K562 (cell line): ENCODE measurements around the gene MRPL38. TPM values are rescaled to one million over a fixed set of nuclear protein-coding genes. Genes with fewer than 3 reads are reported as not detected.

Source experiments
- CREM ChIP-seq: IDR thresholded peaks from 2 replicates; pipeline ENCODE4 v1.6.1; 2014; ENCODE audit warnings: antibody characterized with exemption, low read depth
- CUX1 ChIP-seq: fragments of 200-800 bp; sonication (Bioruptor generic); IDR thresholded peaks from 2 replicates; pipeline ENCODE4 v1.6.1; 2016; ENCODE audit warnings: missing genetic modification characterization, missing compliant biosample characterization
- DDX20 ChIP-seq: fragments of 450-650 bp; IDR thresholded peaks from 2 replicates; pipeline ENCODE4 v1.6.1; 2016; ENCODE audit warnings: missing genetic modification characterization, low read depth, mild to moderate bottlenecking, missing compliant biosample characterization, moderate library complexity
- DIDO1 ChIP-seq: fragments of 450-650 bp; IDR thresholded peaks from 2 replicates; pipeline ENCODE4 v1.6.1; 2016; ENCODE audit warnings: low read depth, missing biosample characterization, missing genetic modification characterization
- RBFOX2 ChIP-seq: fragments of 200-400 bp; formaldehyde crosslinking; IDR thresholded peaks from 2 replicates; pipeline ENCODE4 v1.6.1; 2017; ENCODE audit warnings: low read depth, mild to moderate bottlenecking, low read length, moderate library complexity
- RBM34 ChIP-seq: fragments of 200-400 bp; formaldehyde crosslinking; IDR thresholded peaks from 2 replicates; pipeline ENCODE4 v1.6.1; 2018; ENCODE audit warnings: low read length, borderline replicate concordance; ENCODE audit not compliant: insufficient read depth
- TEAD2 ChIP-seq: fragments of 450-650 bp; IDR thresholded peaks from 2 replicates; pipeline ENCODE4 v1.6.1; 2016; ENCODE audit warnings: missing genetic modification characterization, control low read depth, missing compliant biosample characterization
- TFAP4 ChIP-seq: sonication (generic); formaldehyde crosslinking; IDR thresholded peaks from 2 replicates; pipeline ENCODE4 v1.8.0; 2022; ENCODE audit warnings: missing genetic modification reagents, mild to moderate bottlenecking, moderate library complexity, borderline replicate concordance
- ZBTB17 ChIP-seq: fragments of 450-650 bp; formaldehyde crosslinking; IDR thresholded peaks from 2 replicates; pipeline ENCODE4 v1.4.0; 2020; ENCODE audit warnings: mild to moderate bottlenecking
- ZNF175 ChIP-seq: fragments of 200-800 bp; sonication (Bioruptor generic); IDR thresholded peaks from 2 replicates; pipeline ENCODE4 v1.6.1; 2016; ENCODE audit warnings: low read depth, mild to moderate bottlenecking, missing genetic modification characterization, missing compliant biosample characterization
- polyA plus RNA-seq, 8 experiments: library from polyadenylated mRNA; depleted of rRNA in 4 of 8; stranded (reverse) in 5 of 8; unstranded in 3 of 8; fragments of >200 nt; fragmentation: Nextera tagmentation in 2 of 8; fragmentation: Illumina TruSeq in 1 of 8; extraction: Ambion mirVana in 2 of 8; extraction: Trizol in 1 of 8; gene quantifications; 2 replicates each; pipeline versions ENCODE4 v1.2.1 to v1.2.3, GENCODE V29; 2011 to 2014; ENCODE audit warnings: inconsistent platforms in 1 of 8, missing spikeins in 1 of 8
- total RNA-seq, 7 experiments: library from RNA; depleted of rRNA in 6 of 7; stranded (reverse); fragments of >200 nt in 6 of 7; fragmentation: Illumina TruSeq in 2 of 7; extraction: Trizol in 2 of 7; gene quantifications; 2 replicates each; pipeline versions ENCODE4 v1.2.1 to v1.2.3, GENCODE V29; 2011 to 2021; ENCODE audit warnings: low replicate concordance in 1 of 7
- TF ChIP-seq, protein P1 (sequence below): fragments of 450-650 bp; IDR thresholded peaks from one replicate; pipeline ENCODE4 v1.6.1; 2018; ENCODE audit warnings: mild to moderate bottlenecking, moderate library complexity; ENCODE audit not compliant: partially characterized antibody

Gene MRPL38
- total and polyA plus RNA-seq, 9 of the 15 experiments (the other 6 are each of a cell fraction or from before 2014, with no cell fraction given), result 4.5 to 154 (median 48.5) TPM

GRCh38 chr17:75892556-75893224 lies 12.0 kb downstream of the MRPL38 start (continued):
- no peak for TF ChIP-seq CUX1 (CRISPR knock-in tag)
- TF ChIP-seq RBFOX2, result peak; percentile 54
- TF ChIP-seq, protein P1, sequence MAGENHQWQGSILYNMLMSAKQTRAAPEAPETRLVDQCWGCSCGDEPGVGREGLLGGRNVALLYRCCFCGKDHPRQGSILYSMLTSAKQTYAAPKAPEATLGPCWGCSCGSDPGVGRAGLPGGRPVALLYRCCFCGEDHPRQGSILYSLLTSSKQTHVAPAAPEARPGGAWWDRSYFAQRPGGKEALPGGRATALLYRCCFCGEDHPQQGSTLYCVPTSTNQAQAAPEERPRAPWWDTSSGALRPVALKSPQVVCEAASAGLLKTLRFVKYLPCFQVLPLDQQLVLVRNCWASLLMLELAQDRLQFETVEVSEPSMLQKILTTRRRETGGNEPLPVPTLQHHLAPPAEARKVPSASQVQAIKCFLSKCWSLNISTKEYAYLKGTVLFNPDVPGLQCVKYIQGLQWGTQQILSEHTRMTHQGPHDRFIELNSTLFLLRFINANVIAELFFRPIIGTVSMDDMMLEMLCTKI, result no peak
- no peak for TF ChIP-seq TEAD2
- no peak for TF ChIP-seq DDX20 (tag)
- peak; percentile 17; the same call in 1 of the 2 replicates for TF ChIP-seq TFAP4 (CRISPR knock-in tag)
- no peak for TF ChIP-seq ZNF175 (CRISPR knock-in tag)
- TF ChIP-seq CREM, result no peak
- no peak for TF ChIP-seq DIDO1 (tag)
- no peak for TF ChIP-seq RBM34
- no peak for TF ChIP-seq ZBTB17 (CRISPR knock-in tag)
